OCI-LY3 (cell line): Measurements from ENCODE around the gene LHPP.

Experiments
- H2AFZ ChIP-seq: fragments of 200-600, 300-600 bp; shearing (Covaris generic); 2 replicates; pipeline ENCODE4 v1.6.0; 2014; ENCODE audit warnings: antibody characterized with exemption, low read depth, low read length
- H3K27ac ChIP-seq: fragments of 200-600, 300-600 bp; sonication (generic); 2 replicates; pipeline ENCODE4 v1.5.1; 2014; ENCODE audit warnings: mild to moderate bottlenecking, low read length, moderate library complexity, mixed read lengths
- H3K27me3 ChIP-seq: fragments of 200-600, 300-600 bp; sonication (generic); 2 replicates; pipeline ENCODE4 v1.6.1; 2014; ENCODE audit warnings: low read depth, low read length, mixed read lengths
- H3K36me3 ChIP-seq: fragments of 200-600, 300-600 bp; sonication (generic); replicated peaks from 2 replicates; pipeline ENCODE3; 2014; ENCODE audit warnings: low read depth, low read length, mixed read lengths
- H3K4me1 ChIP-seq: fragments of 300-600, 200-600 bp; sonication (generic); 2 replicates; pipeline ENCODE4 v1.6.1; 2014; ENCODE audit warnings: low read length, mixed read lengths
- H3K4me2 ChIP-seq: fragments of 200-600, 300-600 bp; sonication (generic); 2 replicates; pipeline ENCODE4 v1.6.1; 2014; ENCODE audit warnings: low read length, mixed read lengths
- H3K4me3 ChIP-seq: fragments of 300-600, 200-600 bp; sonication (generic); 2 replicates; pipeline ENCODE4 v1.5.1; 2014; ENCODE audit warnings: antibody characterized with exemption, mild to moderate bottlenecking, low read length, moderate library complexity
- H3K79me2 ChIP-seq: fragments of 300-600, 200-600 bp; shearing (Covaris generic); 2 replicates; pipeline ENCODE4 v1.6.1; 2014; ENCODE audit warnings: mild to moderate bottlenecking, low read length, mixed read lengths
- H3K9ac ChIP-seq: fragments of 300-600, 200-600 bp; shearing (Covaris generic); 2 replicates; pipeline ENCODE4 v1.6.0; 2014; ENCODE audit warnings: mild to moderate bottlenecking, low read length, moderate library complexity
- H3K9me3 ChIP-seq: fragments of 200-600, 300-600 bp; shearing (Covaris generic); 2 replicates; pipeline ENCODE4 v1.6.1; 2014; ENCODE audit warnings: low read length, mixed read lengths; ENCODE audit not compliant: insufficient read depth
- H4K20me1 ChIP-seq: fragments of 200-600, 300-600 bp; sonication (generic); 2 replicates; pipeline ENCODE4 v1.6.1; 2016; ENCODE audit warnings: low read length, mixed read lengths; ENCODE audit not compliant: insufficient read depth
- CTCF ChIP-seq: fragments of 200-600, 300-600 bp; sonication (generic); IDR thresholded peaks from 2 replicates; pipeline ENCODE4 v1.5.1; 2014; ENCODE audit warnings: antibody characterized with exemption, low read length, low read depth
- EZH2phosphoT487 ChIP-seq: fragments of 200-600 bp; shearing (Covaris generic); IDR thresholded peaks from 2 replicates; pipeline ENCODE4 v1.6.1; 2018; ENCODE audit warnings: antibody characterized with exemption, mixed run types, low read depth

The LHPP gene

GRCh38 chr10:124595143-124595883, 133.7 kb downstream of the LHPP start:
- no peaks in the 10 kb centered on the region for H3K36me3 ChIP-seq
- no peaks in the 10 kb centered on the region for H3K79me2 ChIP-seq
- H3K27ac ChIP-seq = no peak overlapping the region
- no peak overlapping the region for H3K4me2 ChIP-seq
- no peak overlapping the region for H3K9ac ChIP-seq
- TF ChIP-seq CTCF (no peak), EZH2phosphoT487 (no peak)
- H4K20me1 ChIP-seq = no peaks in the 10 kb centered on the region
- no peaks in the 10 kb centered on the region for H3K27me3 ChIP-seq
- no peak overlapping the region for H2AFZ ChIP-seq
- peaks cover 6% of the 10 kb centered on the region; the same call in 1 of the 2 replicates for H3K4me1 ChIP-seq
- H3K9me3 ChIP-seq = no peaks in the 10 kb centered on the region
- H3K4me3 ChIP-seq = no peak overlapping the region

GRCh38 chr10:124596116-124596785, 134.6 kb downstream of the LHPP start:
- Histone ChIP-seq H3K27ac (no peak overlapping the region), H3K4me1 (peaks cover 11% of the 10 kb centered on the region), H3K4me3 (no peak overlapping the region), H3K9ac (no peak overlapping the region), H2AFZ (no peak overlapping the region), H3K79me2 (no peaks in the 10 kb centered on the region), H3K36me3 (no peaks in the 10 kb centered on the region), H3K9me3 (no peaks in the 10 kb centered on the region), H3K4me2 (no peak overlapping the region), H3K27me3 (no peaks in the 10 kb centered on the region), H4K20me1 (no peaks in the 10 kb centered on the region)
- TF ChIP-seq EZH2phosphoT487 (no peak), CTCF (no peak)

GRCh38 chr10:124596962-124597845, 135.6 kb downstream of the LHPP start:
- Histone ChIP-seq H4K20me1 (no peaks in the 10 kb centered on the region), H3K4me1 (peaks cover 18% of the 10 kb centered on the region), H3K36me3 (no peaks in the 10 kb centered on the region), H3K79me2 (no peaks in the 10 kb centered on the region), H3K9me3 (no peaks in the 10 kb centered on the region), H3K9ac (no peak overlapping the region), H3K27ac (no peak overlapping the region), H3K4me2 (no peak overlapping the region), H2AFZ (no peak overlapping the region), H3K27me3 (no peaks in the 10 kb centered on the region), H3K4me3 (no peak overlapping the region)
- TF ChIP-seq CTCF (no peak), EZH2phosphoT487 (no peak)

- Histone ChIP-seq H4K20me1 (no peaks in the 10 kb centered on the region), H2AFZ (no peak overlapping the region), H3K79me2 (no peaks in the 10 kb centered on the region), H3K36me3 (no peaks in the 10 kb centered on the region), H3K9me3 (no peaks in the 10 kb centered on the region), H3K4me3 (no peak overlapping the region), H3K4me2 (no peak overlapping the region), H3K27ac (no peak overlapping the region), H3K4me1 (peaks cover 15% of the 10 kb centered on the region), H3K27me3 (no peaks in the 10 kb centered on the region), H3K9ac (no peak overlapping the region)
- TF ChIP-seq EZH2phosphoT487 = no peak
- no peak for TF ChIP-seq CTCF
Measured at GRCh38 chr10:124597846-124598165, 136.2 kb downstream of the LHPP start.
